ENCODE data around the gene E2F6. TPM values are rescaled to one million over a fixed set of nuclear protein-coding genes. Genes with fewer than 3 reads are reported as not detected.

The E2F6 gene
- total RNA-seq, 1 donor from 2014 or later, result 12.2 TPM

GRCh38 chr2:11465110-11465484, 864 bp downstream of the E2F6 start:
- FAIRE-seq (no peak), DNase-seq (ENCODE audit: low spot score in 2 of 2) (no peak)

GRCh38 chr2:11459816-11460215, 6.1 kb downstream of the E2F6 start:
- no peak for FAIRE-seq
- DNase-seq (ENCODE audit: low spot score in 2 of 2), result no peak

GRCh38 chr2:11458753-11459152, 7.2 kb downstream of the E2F6 start:
- no peak for DNase-seq (ENCODE audit: low spot score in 2 of 2)
- FAIRE-seq, result no peak

- DNase-seq (ENCODE audit: low spot score in 2 of 2), result no peak
- no peak for FAIRE-seq
Observed at GRCh38 chr2:11457935-11458334, 8.0 kb downstream of the E2F6 start.

DNA sequence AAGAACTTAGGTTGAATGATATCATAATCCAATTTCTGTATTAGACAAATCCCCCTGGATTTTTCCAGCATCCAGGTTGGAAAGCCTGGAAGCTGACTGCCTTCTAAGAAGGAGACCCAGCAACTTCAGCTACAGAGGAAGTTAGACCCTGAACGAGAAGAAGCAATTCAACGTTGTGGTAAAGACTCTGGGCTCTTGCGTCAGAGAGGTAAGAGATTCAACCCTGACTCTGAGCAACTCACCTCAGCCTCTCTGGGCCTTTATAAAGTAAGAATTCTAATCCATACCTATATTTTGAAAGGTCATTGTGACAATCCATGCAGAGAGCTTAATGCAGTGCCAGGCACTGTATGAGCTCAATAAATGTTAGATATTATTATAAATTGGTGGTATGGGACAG, 9.7 kb downstream of the E2F6 start:
- no peak for FAIRE-seq
- DNase-seq (ENCODE audit: low spot score in 2 of 2), result no peak

- no peak for DNase-seq (ENCODE audit: low spot score in 2 of 2)
- FAIRE-seq, result no peak
Observed at GRCh38 chr2:11454824-11455223, 11.1 kb downstream of the E2F6 start.

GRCh38 chr2:11450791-11451190, 15.2 kb downstream of the E2F6 start:
- no peak for FAIRE-seq
- no peak for DNase-seq (ENCODE audit: low spot score in 2 of 2)

DNA sequence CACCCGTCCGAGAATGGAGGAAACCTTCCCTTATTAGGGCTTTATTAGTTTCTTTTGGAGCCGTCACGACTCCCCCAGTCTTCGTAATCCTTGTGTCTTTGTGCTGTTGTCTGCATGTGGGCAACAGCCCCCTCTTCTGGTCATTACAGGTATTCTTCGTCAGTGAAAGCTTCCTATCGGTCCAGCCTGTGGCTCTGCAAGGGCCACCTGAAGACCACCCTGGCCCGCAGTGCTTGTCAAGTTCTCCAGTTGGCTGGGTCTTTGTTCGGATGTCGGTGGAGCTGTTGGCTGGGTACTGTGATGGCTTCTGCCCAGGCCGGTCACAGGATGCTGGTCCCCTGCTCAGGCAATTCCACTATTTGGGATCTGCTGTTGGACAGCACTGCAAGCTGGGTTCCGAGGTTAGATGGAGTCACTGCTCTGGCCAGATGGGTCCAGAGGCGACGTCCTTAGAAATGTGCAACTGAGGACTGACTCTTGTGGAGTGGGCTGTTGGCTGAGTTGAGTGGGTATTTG, 19.2 kb downstream of the E2F6 start:
- DNase-seq (ENCODE audit: low spot score in 2 of 2) (peak; percentile 18 to 42), FAIRE-seq (no peak)

GRCh38 chr2:11444737-11445136, 21.2 kb downstream of the E2F6 start:
- DNase-seq (ENCODE audit: low spot score in 2 of 2) (no peak), FAIRE-seq (no peak)

DNA sequence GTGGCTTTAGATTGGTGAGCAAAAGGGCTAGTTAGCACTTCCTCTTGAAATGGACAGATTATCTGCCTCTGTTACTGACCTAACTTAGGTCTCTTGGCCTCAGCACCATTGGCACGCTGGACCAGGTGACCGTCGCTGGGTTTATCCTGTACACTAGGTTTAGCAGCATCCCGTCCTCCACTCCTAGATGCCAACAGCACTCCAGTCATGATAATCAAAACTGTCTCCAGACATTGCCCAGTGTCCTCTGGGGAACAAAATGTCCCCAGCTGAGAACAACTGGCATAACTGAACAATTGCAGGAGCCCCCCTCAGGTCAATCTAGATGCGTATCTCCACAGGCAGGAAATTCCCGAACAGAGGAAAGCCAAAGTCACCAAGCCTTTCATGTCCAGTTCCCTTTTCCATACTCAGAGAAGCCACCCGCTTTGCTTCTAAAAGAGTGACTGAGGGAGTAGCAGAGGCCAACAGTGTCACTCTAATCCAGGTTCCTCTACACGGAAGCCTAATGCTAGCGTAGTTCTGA, 27.3 kb downstream of the E2F6 start:
- no peak for DNase-seq (ENCODE audit: low spot score in 2 of 2)
- no peak for FAIRE-seq

GRCh38 chr2:11437602-11438001, 28.4 kb downstream of the E2F6 start:
- FAIRE-seq (no peak), DNase-seq (ENCODE audit: low spot score in 2 of 2) (no peak)

- FAIRE-seq (no peak), DNase-seq (ENCODE audit: low spot score in 2 of 2) (no peak)
Observed at GRCh38 chr2:11435036-11435435, 30.9 kb downstream of the E2F6 start.

DNA sequence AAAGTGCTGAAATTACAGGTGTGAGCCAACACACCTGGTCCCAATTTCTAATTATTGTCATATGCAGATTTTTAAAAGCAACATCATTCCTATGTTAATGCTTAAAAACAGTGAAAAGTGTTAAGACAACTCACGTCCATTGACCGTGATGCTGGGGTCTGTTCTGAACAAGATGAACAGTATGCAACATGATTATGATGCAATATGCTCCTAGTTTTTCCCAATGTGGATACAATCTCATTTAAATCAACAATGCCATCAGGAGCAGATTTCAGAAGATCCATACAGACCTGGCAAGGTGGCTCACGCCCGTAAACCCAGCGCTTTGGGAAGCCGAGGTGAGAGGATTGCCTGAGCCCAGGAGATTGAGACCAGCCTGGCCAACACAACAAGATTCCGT, 31.5 kb downstream of the E2F6 start:
- FAIRE-seq, result no peak
- DNase-seq (ENCODE audit: low spot score in 2 of 2), result no peak

GRCh38 chr2:11433822-11434221, 32.1 kb downstream of the E2F6 start:
- DNase-seq (ENCODE audit: low spot score in 2 of 2) (no peak), FAIRE-seq (no peak)

GRCh38 chr2:11430729-11431128, 35.2 kb downstream of the E2F6 start:
- FAIRE-seq, result no peak
- no peak for DNase-seq (ENCODE audit: low spot score in 2 of 2)

- FAIRE-seq, result no peak
- DNase-seq (ENCODE audit: low spot score in 2 of 2), result no peak
Observed at GRCh38 chr2:11427224-11427623, 38.7 kb downstream of the E2F6 start.

DNA sequence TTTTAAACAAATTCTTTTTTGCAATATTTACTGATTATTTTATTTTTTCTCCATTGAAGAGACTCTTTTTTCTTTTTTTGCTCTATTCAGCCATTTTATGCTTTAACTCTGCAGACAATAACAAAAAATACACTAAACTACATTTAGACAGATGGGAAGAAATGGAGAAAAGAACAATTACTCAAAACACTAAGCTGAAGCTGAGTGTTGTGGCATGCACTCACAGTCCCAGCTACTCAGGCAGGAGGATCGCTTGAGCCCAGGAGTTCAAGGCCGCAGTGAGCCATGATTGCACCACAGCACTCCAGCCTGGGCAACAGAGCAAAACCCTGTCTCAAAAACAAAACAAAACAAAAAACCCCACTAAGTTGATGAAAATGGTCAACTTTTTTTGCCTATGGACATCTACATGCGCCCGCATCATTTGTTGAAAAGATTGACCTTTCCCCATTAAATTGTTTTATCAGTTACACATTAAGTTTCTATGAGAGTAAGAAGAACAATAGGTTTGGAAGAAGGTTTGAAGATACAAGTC, 43.0 kb downstream of the E2F6 start:
- FAIRE-seq (no peak), DNase-seq (ENCODE audit: low spot score in 2 of 2) (no peak)

- no peak for DNase-seq (ENCODE audit: low spot score in 2 of 2)
- FAIRE-seq, result no peak
Observed at GRCh38 chr2:11422491-11422865, 43.5 kb downstream of the E2F6 start.

GRCh38 chr2:11421863-11422490, 44.0 kb downstream of the E2F6 start:
- no peak for FAIRE-seq
- DNase-seq (ENCODE audit: low spot score in 2 of 2), result no peak

- FAIRE-seq (no peak), DNase-seq (ENCODE audit: low spot score in 2 of 2) (no peak)
Observed at GRCh38 chr2:11420671-11421070, 45.3 kb downstream of the E2F6 start.

- no peak for FAIRE-seq
Observed at GRCh38 chr2:11420190-11420589, 45.8 kb downstream of the E2F6 start.

DNA sequence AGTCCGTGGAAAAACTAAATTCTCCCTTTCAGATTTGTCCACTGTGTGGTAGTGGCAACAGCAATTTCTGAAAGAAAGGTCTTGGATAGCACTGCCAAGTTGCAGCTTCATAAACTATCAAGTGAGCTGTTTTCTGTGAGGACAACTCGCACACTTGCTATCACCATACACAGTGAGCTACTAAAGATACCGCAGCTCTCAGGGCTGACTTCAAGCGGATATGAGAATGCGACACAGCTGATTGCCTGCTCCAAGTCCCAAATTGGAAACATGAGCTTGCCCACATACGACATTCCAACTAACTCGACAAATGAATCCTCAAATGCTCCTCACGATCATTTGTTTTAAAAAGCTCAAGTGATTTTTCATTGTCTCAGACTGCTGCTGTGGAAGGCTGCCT, 46.2 kb downstream of the E2F6 start:
- DNase-seq (ENCODE audit: low spot score in 2 of 2) (no peak), FAIRE-seq (no peak)

More at GRCh38 chr2:11420190-11420589, 45.8 kb downstream of the E2F6 start:
- no peak for DNase-seq (ENCODE audit: low spot score in 2 of 2)
